Measurements from ENCODE around the gene MRPL34.

The MRPL34 gene

DNA sequence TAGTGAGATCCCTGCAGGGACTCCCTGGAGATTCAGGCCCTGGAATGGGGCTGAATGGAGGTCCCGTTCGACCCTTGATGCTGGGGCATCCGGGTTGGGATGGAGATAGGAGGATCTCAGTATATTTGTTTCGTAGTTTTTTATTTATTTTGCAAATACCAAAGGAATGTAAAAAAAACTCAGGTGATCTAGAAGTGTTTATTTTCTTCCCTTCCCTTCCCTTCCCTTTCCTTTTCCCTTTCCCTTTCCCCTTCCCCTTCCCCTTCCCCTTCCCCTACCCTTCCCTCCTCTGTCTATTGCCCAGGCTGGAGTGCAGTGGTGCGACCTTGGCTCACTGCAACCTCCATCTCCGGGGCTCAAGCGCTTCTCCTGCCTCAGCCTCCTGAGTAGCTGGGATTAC is 36.2 kb downstream of the MRPL34 start:
- DNase-seq: no peak

DNA sequence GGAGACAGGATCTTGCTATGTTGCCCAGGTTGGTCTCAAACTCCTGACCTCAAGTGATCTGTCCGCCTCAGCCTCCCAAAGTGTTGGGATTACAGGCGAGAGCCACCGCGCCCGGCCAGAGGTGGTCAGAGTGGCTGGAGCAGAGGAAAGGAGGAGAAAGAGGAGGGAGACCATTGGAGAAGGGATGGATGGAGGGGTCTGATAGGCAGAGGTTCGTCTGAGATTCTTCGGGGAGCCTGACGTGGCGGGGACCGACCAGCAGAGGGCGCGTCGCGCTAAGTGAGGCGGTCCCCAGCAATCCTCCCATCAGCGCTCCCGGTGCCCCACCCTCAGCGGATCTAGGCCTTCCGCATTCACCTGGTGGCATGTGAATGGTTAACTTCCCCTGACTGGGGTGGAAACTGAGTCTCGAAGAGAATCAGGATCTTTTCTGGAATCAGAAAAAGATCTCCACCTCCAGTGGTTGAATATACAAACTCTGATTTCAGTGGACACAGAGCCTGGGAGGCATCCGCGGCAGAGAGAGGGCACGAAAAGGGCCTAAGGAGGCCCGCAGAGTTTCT is 40.5 kb downstream of the MRPL34 start:
- DNase-seq: peak; percentile 79 to 88 (median 86)

GRCh38 chr19:17347361-17347760 is 41.7 kb downstream of the MRPL34 start:
- peak in 2 of 3 donors; percentile 42 to 62 for DNase-seq

GRCh38 chr19:17347877-17348276 is 42.2 kb downstream of the MRPL34 start:
- DNase-seq: no peak

GRCh38 chr19:17348700-17349099 is 43.0 kb downstream of the MRPL34 start:
- no peak for DNase-seq

- no peak for DNase-seq
These were observed 46.3 kb downstream of the MRPL34 start for GRCh38 chr19:17351815-17352435.

- DNase-seq: no peak
These were observed 47.1 kb downstream of the MRPL34 start for GRCh38 chr19:17352608-17353280.

DNA sequence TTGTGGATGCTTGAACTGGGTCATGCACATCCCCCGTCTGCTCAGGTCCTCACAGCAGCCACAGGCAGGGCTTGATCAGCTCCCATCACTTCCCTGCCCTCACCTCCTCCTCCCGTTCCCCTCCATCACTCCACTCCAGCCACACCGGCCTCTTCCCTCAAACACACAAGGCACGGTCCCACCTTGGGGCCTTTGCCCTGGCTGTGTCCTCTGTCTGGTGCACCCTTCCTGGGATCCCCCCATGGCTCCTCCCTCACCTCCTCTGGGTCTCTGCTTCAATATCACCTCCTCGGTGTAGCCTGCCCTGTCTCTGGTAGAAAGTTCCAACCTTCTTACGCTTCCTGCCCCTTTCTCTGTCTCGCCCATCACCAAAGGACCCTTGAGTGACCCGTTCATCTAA is 47.7 kb downstream of the MRPL34 start:
- no peak for DNase-seq
